GM12872 (cell line): ENCODE measurements around the gene NXPH2.
A peak's percentile ranks its signal among the peaks of the same experiment; 100 is the strongest.

Experiments
- CTCF ChIP-seq: IDR thresholded peaks from 3 replicates; pipeline ENCODE4 v1.5.1; 2011; ENCODE audit warnings: low read depth, mild to moderate bottlenecking, low read length, moderate library complexity; ENCODE audit not compliant: insufficient read depth

NXPH2 gene

GRCh38 chr2:138718405-138718804, 61.8 kb downstream of the NXPH2 start:
- TF ChIP-seq CTCF, result no peak

GRCh38 chr2:138716183-138716582, 64.0 kb downstream of the NXPH2 start:
- TF ChIP-seq CTCF, result peak; percentile 35; the same call in 2 of the 3 replicates

- no peak for TF ChIP-seq CTCF
Observed at GRCh38 chr2:138713504-138713903, 66.7 kb downstream of the NXPH2 start.

GRCh38 chr2:138713069-138713496, 67.1 kb downstream of the NXPH2 start:
- TF ChIP-seq CTCF, result no peak

DNA sequence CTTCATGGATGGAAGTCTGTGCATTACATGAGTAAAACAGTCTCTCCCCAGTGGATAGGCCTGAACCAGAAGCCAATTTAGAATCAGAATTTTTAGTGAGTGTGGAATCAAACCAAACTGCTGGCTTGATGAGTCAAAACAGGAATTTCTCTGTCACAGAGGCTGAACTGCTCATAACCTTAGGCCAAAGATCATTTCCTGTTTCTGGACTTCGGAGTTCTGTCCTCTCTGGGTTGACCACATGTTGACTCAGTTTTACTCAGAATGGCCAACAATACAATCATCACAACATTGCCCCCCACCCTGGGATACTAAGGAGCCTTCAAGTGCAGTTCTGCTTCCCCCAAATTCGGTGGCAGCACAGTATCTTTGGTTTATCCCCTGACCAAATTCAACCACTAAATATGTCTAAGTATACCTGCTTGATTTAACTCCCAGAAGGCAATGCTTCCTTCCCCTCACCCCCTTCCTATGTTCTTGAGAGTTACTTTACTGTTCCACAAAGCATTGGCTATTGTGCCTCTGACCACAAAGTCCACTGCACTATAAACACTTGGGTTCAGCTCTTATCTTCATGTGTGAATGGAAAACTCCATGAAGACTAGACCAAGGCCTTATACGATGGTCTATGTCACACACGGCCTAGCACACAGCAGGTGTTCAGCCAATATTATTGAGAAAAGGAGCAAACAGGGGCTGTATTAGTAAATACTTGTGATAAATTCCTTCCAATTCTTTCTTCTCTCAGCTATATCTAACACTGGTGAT, 67.8 kb downstream of the NXPH2 start:
- TF ChIP-seq CTCF, result no peak

DNA sequence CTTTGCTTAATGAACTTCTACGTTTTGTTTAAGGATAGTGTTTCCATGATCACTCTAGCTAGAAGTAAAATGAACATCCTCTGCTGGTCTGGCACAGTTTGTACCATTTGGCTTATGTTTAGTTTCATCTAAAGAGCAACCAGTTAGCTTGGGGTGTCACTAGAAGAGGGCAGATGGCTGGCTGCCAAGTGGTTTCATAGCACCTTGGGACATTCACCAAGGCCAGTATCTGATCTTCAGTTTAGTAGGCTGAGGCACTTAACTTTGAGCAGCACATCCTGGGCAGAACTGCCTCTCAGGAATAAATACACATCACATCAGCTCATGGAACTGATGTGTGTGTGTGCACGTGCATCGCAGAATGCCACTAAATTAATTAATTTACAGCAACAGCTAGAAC, 68.4 kb downstream of the NXPH2 start:
- TF ChIP-seq CTCF, result no peak

DNA sequence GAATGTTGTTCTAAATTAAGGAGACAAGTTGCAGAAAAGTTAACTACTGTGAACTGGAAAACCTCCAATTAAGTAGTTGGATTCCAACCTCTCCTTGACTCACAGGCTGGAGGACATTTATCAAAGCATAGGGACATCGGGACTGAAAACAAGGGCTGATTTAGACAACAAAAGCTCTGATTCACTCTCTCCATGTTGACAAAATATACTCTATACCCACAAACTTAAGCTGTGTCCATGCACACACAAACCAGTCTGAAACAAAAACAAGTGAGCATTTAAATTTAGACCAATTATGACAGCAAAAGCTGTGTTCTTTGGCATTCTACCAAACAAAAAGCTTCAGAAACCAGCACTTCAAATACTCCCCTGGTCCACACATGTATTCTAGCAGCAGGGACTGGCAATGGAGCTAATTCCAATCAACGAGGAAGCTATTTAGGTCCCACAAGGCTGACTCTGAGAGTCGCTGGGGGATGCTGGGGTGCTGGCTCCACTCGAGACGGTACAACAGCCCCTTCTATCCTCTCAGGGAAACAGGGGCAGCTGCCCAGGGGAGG, 71.4 kb downstream of the NXPH2 start:
- TF ChIP-seq CTCF, result no peak
